Anterior cingulate cortex (tissue), 58 donors: Measurements from ENCODE around the gene DCLK3.

Source experiments
- DNase-seq, 58 donors: peaks; one replicate each; lab custom pipeline; 2025; lab: John Stamatoyannopoulos, UW

The DCLK3 gene

GRCh38 chr3:36771931-36772330 lies 7.6 kb upstream of the DCLK3 start:
- no peak for DNase-seq

- DNase-seq: no peak
Measured at GRCh38 chr3:36769926-36770325, 5.6 kb upstream of the DCLK3 start.

- DNase-seq: no peak
Measured at GRCh38 chr3:36765104-36765503, 751 bp upstream of the DCLK3 start.

- DNase-seq: no peak
Measured at GRCh38 chr3:36764704-36765038, 318 bp upstream of the DCLK3 start.

- no peak for DNase-seq
Measured at GRCh38 chr3:36762918-36763849, 1.2 kb downstream of the DCLK3 start.

GRCh38 chr3:36761779-36762178 lies 2.6 kb downstream of the DCLK3 start:
- no peak for DNase-seq

- no peak for DNase-seq
Measured at GRCh38 chr3:36756269-36756668, 8.1 kb downstream of the DCLK3 start.

- DNase-seq: no peak
Measured at GRCh38 chr3:36751326-36751725, 13.0 kb downstream of the DCLK3 start.

GRCh38 chr3:36750737-36751136 lies 13.6 kb downstream of the DCLK3 start:
- no peak for DNase-seq

GRCh38 chr3:36744763-36745162 lies 19.6 kb downstream of the DCLK3 start:
- DNase-seq: no peak

- no peak for DNase-seq
Measured at GRCh38 chr3:36743826-36744225, 20.5 kb downstream of the DCLK3 start.

GRCh38 chr3:36741285-36741684 lies 23.1 kb downstream of the DCLK3 start:
- DNase-seq: no peak

- DNase-seq: no peak
Measured at GRCh38 chr3:36740787-36741186, 23.6 kb downstream of the DCLK3 start.

- no peak for DNase-seq
Measured at GRCh38 chr3:36738702-36739101, 25.7 kb downstream of the DCLK3 start.

GRCh38 chr3:36736301-36736700 lies 28.1 kb downstream of the DCLK3 start:
- DNase-seq: no peak

GRCh38 chr3:36734742-36735141 lies 29.6 kb downstream of the DCLK3 start:
- no peak for DNase-seq

GRCh38 chr3:36733723-36734122 lies 30.6 kb downstream of the DCLK3 start:
- no peak for DNase-seq

- DNase-seq: no peak
Measured at GRCh38 chr3:36733162-36733696, 31.1 kb downstream of the DCLK3 start.

- DNase-seq: no peak
Measured at GRCh38 chr3:36730966-36731365, 33.4 kb downstream of the DCLK3 start.

GRCh38 chr3:36729204-36730056 lies 34.9 kb downstream of the DCLK3 start:
- DNase-seq: peak in 1 of 58 donors; percentile 13

- DNase-seq: no peak
Measured at GRCh38 chr3:36714343-36715086, 49.8 kb downstream of the DCLK3 start.
